ENCODE results near the gene PPP2R5E. TPM values are rescaled to one million over a fixed set of nuclear protein-coding genes. Genes with fewer than 3 reads are reported as not detected.
A peak's percentile ranks its signal among the peaks of the same experiment; 100 is the strongest.

Gene PPP2R5E
- polyA plus RNA-seq, 3 donors, result 8.9 to 26.3 (median 15.1) TPM

GRCh38 chr14:63564318-63564717 lies 21.1 kb upstream of the PPP2R5E start:
- Histone ChIP-seq H3K79me2 (ENCODE audit: insufficient read depth, low read length) (no peaks in the 10 kb centered on the region), H2AFZ (ENCODE audit: insufficient read depth, low read depth, low read length, poor library complexity, severe bottlenecking) (peak overlapping the region; percentile 43), H3K4me3 (replicated peaks in 1 of 3; ENCODE audit: low read depth in 2 of 3, low read length in 3 of 3) (no peak overlapping the region), H3K27ac (ENCODE audit: low read depth in 1 of 2, low read length in 2 of 2) (no peak overlapping the region), H3K4me1 (ENCODE audit: control insufficient read depth in 1 of 2, insufficient read depth in 2 of 2, low read length in 2 of 2) (peaks cover 14 to 17% of the 10 kb centered on the region in 2 donors), H4K20me1 (ENCODE audit: insufficient read depth, low read length) (no peaks in the 10 kb centered on the region), H3K4me2 (replicated peaks; ENCODE audit: extremely low read depth, low read length, poor library complexity, severe bottlenecking) (peak overlapping the region; percentile 17), H3K27me3 (ENCODE audit: control insufficient read depth in 2 of 2, insufficient read depth in 2 of 2, low read length in 2 of 2) (no peaks in the 10 kb centered on the region), H3K9ac (ENCODE audit: insufficient read depth, low read length, poor library complexity, severe bottlenecking) (no peak overlapping the region), H3K36me3 (replicated peaks in 1 of 2; ENCODE audit: control insufficient read depth in 1 of 2, insufficient read depth in 2 of 2, low read length in 2 of 2) (no peaks in the 10 kb centered on the region), H3K9me3 (replicated peaks in 1 of 2; ENCODE audit: control insufficient read depth in 1 of 2, insufficient read depth in 1 of 2, low read length in 2 of 2) (no peaks in the 10 kb centered on the region)
- no CpG with 5 or more reads among the region's 1 CpG for WGBS (ENCODE audit: insufficient coverage)
- DNase-seq, result peak in 2 of 3 donors; percentile 18 to 31
- no peaks in the 10 kb centered on the region for H3K36me3 Mint-ChIP-seq
- intact Hi-C loops (cut with micrococcal nuclease), result no loop called here
- H3K4me1 Mint-ChIP-seq, result peaks cover 19% of the 10 kb centered on the region
- H3K27me3 Mint-ChIP-seq (ENCODE audit: low read depth in 3 of 3), result peaks cover 4 to 20% (median 9%) of the 10 kb centered on the region in 3 donors
- peak overlapping the region in 1 of 2 donors; percentile 49 for H3K4me3 Mint-ChIP-seq
- H3K27ac Mint-ChIP-seq, result peak overlapping the region in 2 of 7 donors; percentile 11 to 54
- TF ChIP-seq, protein P1, sequence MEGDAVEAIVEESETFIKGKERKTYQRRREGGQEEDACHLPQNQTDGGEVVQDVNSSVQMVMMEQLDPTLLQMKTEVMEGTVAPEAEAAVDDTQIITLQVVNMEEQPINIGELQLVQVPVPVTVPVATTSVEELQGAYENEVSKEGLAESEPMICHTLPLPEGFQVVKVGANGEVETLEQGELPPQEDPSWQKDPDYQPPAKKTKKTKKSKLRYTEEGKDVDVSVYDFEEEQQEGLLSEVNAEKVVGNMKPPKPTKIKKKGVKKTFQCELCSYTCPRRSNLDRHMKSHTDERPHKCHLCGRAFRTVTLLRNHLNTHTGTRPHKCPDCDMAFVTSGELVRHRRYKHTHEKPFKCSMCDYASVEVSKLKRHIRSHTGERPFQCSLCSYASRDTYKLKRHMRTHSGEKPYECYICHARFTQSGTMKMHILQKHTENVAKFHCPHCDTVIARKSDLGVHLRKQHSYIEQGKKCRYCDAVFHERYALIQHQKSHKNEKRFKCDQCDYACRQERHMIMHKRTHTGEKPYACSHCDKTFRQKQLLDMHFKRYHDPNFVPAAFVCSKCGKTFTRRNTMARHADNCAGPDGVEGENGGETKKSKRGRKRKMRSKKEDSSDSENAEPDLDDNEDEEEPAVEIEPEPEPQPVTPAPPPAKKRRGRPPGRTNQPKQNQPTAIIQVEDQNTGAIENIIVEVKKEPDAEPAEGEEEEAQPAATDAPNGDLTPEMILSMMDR (IDR thresholded peaks at IDR 0.05), result no peak
- peaks cover 0 to 7% (median 1%) of the 10 kb centered on the region in 7 donors for H3K9me3 Mint-ChIP-seq

DNA sequence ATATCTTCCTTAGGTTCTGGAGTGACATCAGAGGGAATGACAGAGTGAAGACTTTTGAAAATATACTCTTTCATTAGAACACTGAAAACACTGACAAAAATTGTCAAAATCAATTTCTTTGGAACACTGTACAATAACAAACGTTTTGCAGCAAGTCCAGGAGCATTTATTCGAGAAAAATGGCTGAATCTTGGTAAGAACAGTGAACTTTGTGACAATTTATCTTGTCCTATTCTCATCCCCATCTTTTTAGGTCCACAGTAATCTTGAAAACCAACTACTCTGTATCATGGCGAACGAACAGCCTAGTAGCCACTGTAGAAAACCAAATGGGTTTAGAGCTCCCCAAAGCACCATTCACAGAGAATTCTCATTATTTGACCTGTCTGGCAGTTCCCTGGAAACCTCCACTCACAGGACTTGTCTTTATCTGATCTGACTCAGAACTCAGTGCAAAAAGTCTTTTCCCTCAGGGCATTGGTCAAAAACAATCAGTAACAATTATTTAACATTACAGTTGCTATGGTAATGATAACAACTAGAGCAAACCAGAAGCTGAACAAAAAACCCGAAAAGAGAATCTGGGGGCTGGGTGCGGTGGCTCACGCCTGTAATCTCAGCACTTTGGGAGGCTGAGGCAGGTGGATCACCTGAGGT lies 20.3 kb upstream of the PPP2R5E start:
- Histone ChIP-seq H3K79me2 (ENCODE audit: insufficient read depth, low read length) (no peaks in the 10 kb centered on the region), H3K4me3 (replicated peaks in 1 of 3; ENCODE audit: low read depth in 2 of 3, low read length in 3 of 3) (no peak overlapping the region), H3K27me3 (ENCODE audit: control insufficient read depth in 2 of 2, insufficient read depth in 2 of 2, low read length in 2 of 2) (no peaks in the 10 kb centered on the region), H3K9ac (ENCODE audit: insufficient read depth, low read length, poor library complexity, severe bottlenecking) (no peak overlapping the region), H2AFZ (ENCODE audit: insufficient read depth, low read depth, low read length, poor library complexity, severe bottlenecking) (no peak overlapping the region), H3K4me2 (replicated peaks; ENCODE audit: extremely low read depth, low read length, poor library complexity, severe bottlenecking) (no peak overlapping the region), H4K20me1 (ENCODE audit: insufficient read depth, low read length) (no peaks in the 10 kb centered on the region), H3K36me3 (replicated peaks in 1 of 2; ENCODE audit: control insufficient read depth in 1 of 2, insufficient read depth in 2 of 2, low read length in 2 of 2) (no peaks in the 10 kb centered on the region), H3K9me3 (replicated peaks in 1 of 2; ENCODE audit: control insufficient read depth in 1 of 2, insufficient read depth in 1 of 2, low read length in 2 of 2) (no peaks in the 10 kb centered on the region), H3K4me1 (ENCODE audit: control insufficient read depth in 1 of 2, insufficient read depth in 2 of 2, low read length in 2 of 2) (peaks cover 14 to 17% of the 10 kb centered on the region in 2 donors), H3K27ac (ENCODE audit: low read depth in 1 of 2, low read length in 2 of 2) (no peak overlapping the region)
- TF ChIP-seq, protein P1 (IDR thresholded peaks at IDR 0.05), result no peak
- no peak for DNase-seq
- Mint-ChIP-seq H3K9me3 (peaks cover 0 to 7% (median 4%) of the 10 kb centered on the region in 7 donors), H3K4me1 (peaks cover 19% of the 10 kb centered on the region), H3K36me3 (no peaks in the 10 kb centered on the region), H3K4me3 (no peak overlapping the region), H3K27me3 (ENCODE audit: low read depth in 3 of 3) (peaks cover 8 to 20% (median 9%) of the 10 kb centered on the region in 3 donors), H3K27ac (no peak overlapping the region)
- intact Hi-C loops (cut with micrococcal nuclease), result no loop called here
- 96% methylated on average over 5 of the region's 7 CpGs for WGBS (ENCODE audit: insufficient coverage)
